PC-9 (cell line): ENCODE measurements around the gene TXNDC12. TPM values are rescaled to one million over a fixed set of nuclear protein-coding genes. Genes with fewer than 3 reads are reported as not detected.
A peak's percentile ranks its signal among the peaks of the same experiment; 100 is the strongest.

Experiments
- BruUV-seq: library from RNA; stranded (reverse); fragments of 400-500 nt; replicated peaks from 2 replicates; lab custom pipeline; 2021; lab: Mats Ljungman, UMichigan
- CTCF ChIA-PET: fragments of 300-600 bp; sonication (Branson Sonifier 250); formaldehyde crosslinking; loops from one replicate; lab custom pipeline; 2022; ENCODE audit warnings: antibody characterized with exemption; lab: Charles Lee
- POLR2A ChIA-PET: fragments of 300-600 bp; sonication (Branson Sonifier 250); formaldehyde crosslinking; loops from one replicate; lab custom pipeline; 2022; ENCODE audit warnings: antibody characterized with exemption; ENCODE audit not compliant: unreplicated experiment; lab: Charles Lee
- DNase-seq, 2 experiments: peaks; one replicate each; pipeline versions ENCODE4 v3.0.0 to v3.0.0-alpha.2; 2015 to 2022; ENCODE audit warnings: mixed read lengths in 1 of 2
- H2AFZ ChIP-seq: fragments of 200-600 bp; sonication (generic); 2 replicates; pipeline ENCODE4 v1.8.1; 2017; ENCODE audit warnings: antibody characterized with exemption
- H3F3A ChIP-seq: fragments of 200-600 bp; sonication (generic); 2 replicates; pipeline ENCODE4 v1.8.1; 2017; ENCODE audit warnings: antibody characterized with exemption, mild to moderate bottlenecking, low read depth; ENCODE audit not compliant: insufficient read depth
- H3K27ac ChIP-seq: fragments of 200-600 bp; sonication (generic); 2 replicates; pipeline ENCODE4 v1.6.1; 2016; ENCODE audit warnings: mixed run types
- H3K27me3 ChIP-seq: fragments of 200-600 bp; sonication (generic); 2 replicates; pipeline ENCODE4 v1.6.1; 2016; ENCODE audit warnings: low read depth, mixed run types; ENCODE audit not compliant: insufficient read depth
- H3K36me3 ChIP-seq: fragments of 200-600 bp; sonication (generic); 2 replicates; pipeline ENCODE4 v1.6.1; 2016; ENCODE audit warnings: low read depth, mixed run types
- H3K4me1 ChIP-seq: fragments of 200-600 bp; sonication (generic); replicated peaks from 2 replicates; pipeline ENCODE4 v1.6.1; 2016; ENCODE audit warnings: mixed run types; ENCODE audit not compliant: insufficient read depth
- H3K4me2 ChIP-seq: fragments of 200-600 bp; sonication (generic); 2 replicates; pipeline ENCODE4 v1.6.1; 2017; ENCODE audit warnings: mixed run types
- H3K4me3 ChIP-seq: fragments of 200-600 bp; sonication (generic); 2 replicates; pipeline ENCODE4 v1.6.1; 2016; ENCODE audit warnings: mixed run types
- H3K79me2 ChIP-seq: fragments of 200-600 bp; sonication (generic); 2 replicates; pipeline ENCODE4 v1.6.1; 2017; ENCODE audit warnings: low read depth, mixed run types
- H3K9me2 ChIP-seq: fragments of 200-600 bp; sonication (generic); 2 replicates; pipeline ENCODE4 v1.8.1; 2017; ENCODE audit warnings: mild to moderate bottlenecking; ENCODE audit not compliant: insufficient read depth
- H3K9me3 ChIP-seq: fragments of 200-600 bp; sonication (generic); 2 replicates; pipeline ENCODE4 v1.8.1; 2016; ENCODE audit warnings: low read depth; ENCODE audit not compliant: insufficient read depth
- H4K20me1 ChIP-seq: fragments of 200-600 bp; sonication (generic); 2 replicates; pipeline ENCODE4 v1.8.1; 2017; ENCODE audit not compliant: insufficient read depth
- CTCF ChIP-seq: fragments of 200-600 bp; sonication (generic); conservative IDR thresholded peaks from 2 replicates; pipeline ENCODE4 v1.6.1; 2017; ENCODE audit warnings: mixed run types, antibody characterized with exemption, mild to moderate bottlenecking, moderate library complexity
- EZH2 ChIP-seq: fragments of 200-600 bp; sonication (generic); IDR thresholded peaks from 2 replicates; pipeline ENCODE4 v1.8.0; 2017; ENCODE audit warnings: antibody characterized with exemption, low read depth
- intact Hi-C: fragments of 100-400 bp; cut with micrococcal nuclease; formaldehyde crosslinking; loops from one replicate; pipeline ENCODE4 v1.10.0; 2022; ENCODE audit not compliant: unreplicated experiment
- total RNA-seq: library from RNA; stranded (reverse); gene quantifications from 2 replicates; pipeline ENCODE4 v1.2.3, GENCODE V29; 2021

TXNDC12 gene
- total RNA-seq, 1 experiment from 2014 or later, result 61.3 TPM

DNA sequence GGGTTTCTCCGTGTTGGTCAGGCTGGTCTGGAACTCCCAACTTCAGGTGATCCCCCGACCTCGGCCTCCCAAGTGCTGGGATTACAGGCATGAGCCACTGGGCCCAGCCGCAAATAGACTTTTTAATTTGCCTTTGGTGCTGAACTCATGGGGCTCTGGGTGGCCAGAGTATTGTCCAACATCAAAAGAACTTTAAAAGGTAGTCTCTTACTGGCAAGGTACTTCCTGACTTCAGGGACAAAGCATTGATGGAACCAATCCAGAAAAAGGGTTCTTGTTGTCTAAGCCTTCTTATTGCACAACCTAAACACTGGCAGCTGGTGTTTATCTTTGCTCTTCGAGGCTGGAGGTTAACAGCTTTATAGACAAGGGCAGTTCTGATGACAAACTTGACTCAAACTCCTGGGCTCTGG, 17.6 kb downstream of the TXNDC12 start:
- DNase-seq, result peak in 1 of 2 experiments; percentile 57
- H2AFZ ChIP-seq, result no peak overlapping the region
- no peaks in the 10 kb centered on the region; the same call in 1 of the 2 replicates for H3K4me1 ChIP-seq
- BruUV-seq, result no TSS peak
- ChIA-PET POLR2A (interaction anchor here (0.6 kb wide), 1 partner anchor 555 kb away, joined by 4 read pairs; no protein-coding TSS in a partner anchor), CTCF (no interaction called here)
- H3K27me3 ChIP-seq, result no peaks in the 10 kb centered on the region
- peaks cover 1% of the 10 kb centered on the region; the same call in 1 of the 2 replicates for H4K20me1 ChIP-seq
- H3K4me2 ChIP-seq, result no peak overlapping the region
- H3K4me3 ChIP-seq, result no peak overlapping the region
- intact Hi-C loops, result no loop called here
- H3K27ac ChIP-seq, result no peak overlapping the region
- TF ChIP-seq EZH2 (no peak), CTCF (no peak)
- peaks cover 6% of the 10 kb centered on the region for H3F3A ChIP-seq
- H3K9me3 ChIP-seq, result no peaks in the 10 kb centered on the region
- H3K36me3 ChIP-seq, result 0 out of 2 replicates have a peak, but pooled peaks cover 5% of the 10 kb centered on the region
- H3K9me2 ChIP-seq, result no peaks in the 10 kb centered on the region
- H3K79me2 ChIP-seq, result peaks cover 10% of the 10 kb centered on the region

- Histone ChIP-seq H3K4me2 (peak overlapping the region; percentile 93), H3K27me3 (no peaks in the 10 kb centered on the region), H3K4me1 (peaks cover 11% of the 10 kb centered on the region), H3K27ac (peak overlapping the region; percentile 64), H3F3A (peaks cover 6% of the 10 kb centered on the region), H3K79me2 (peaks cover 32% of the 10 kb centered on the region), H3K9me3 (no peaks in the 10 kb centered on the region), H4K20me1 (peaks cover 22% of the 10 kb centered on the region), H3K4me3 (peak overlapping the region; percentile 68), H3K36me3 (no peaks in the 10 kb centered on the region), H3K9me2 (no peaks in the 10 kb centered on the region), H2AFZ (peak overlapping the region; percentile 86)
- ChIA-PET POLR2A (interaction anchor here (0.7 kb wide), 1 partner anchor 19 kb away, joined by 4 read pairs; no protein-coding TSS in a partner anchor), CTCF (interaction anchor here (1.1 kb wide), 1 partner anchor 335 kb away, joined by 3 read pairs; no protein-coding TSS in a partner anchor)
- TF ChIP-seq CTCF (no peak), EZH2 (no peak)
- no peak for DNase-seq
- BruUV-seq, result no TSS peak
- intact Hi-C loops, result no loop called here
Observed at GRCh38 chr1:52034050-52034384, 21.0 kb downstream of the TXNDC12 start.

GRCh38 chr1:52033190-52034049, 21.6 kb downstream of the TXNDC12 start, which contains the start of gene KTI12:
Gene KTI12 (minus strand): TSS chr1:52033810. CDS start chr1:52033761, 49 bp downstream.
- ChIA-PET POLR2A (interaction anchor here (0.7 kb wide), 2 partner anchors 18 to 125 kb away, joined by 4 read pairs; no protein-coding TSS in a partner anchor), CTCF (interaction anchor here (1.1 kb wide), 1 partner anchor 335 kb away, joined by 3 read pairs; no protein-coding TSS in a partner anchor)
- BruUV-seq, result TSS peak; percentile 71
- peak within 1 kb of the TSS; percentile 86 for H2AFZ ChIP-seq
- peak within 1 kb of the TSS; percentile 68 for H3K4me3 ChIP-seq
- no peak for TF ChIP-seq CTCF
- TF ChIP-seq EZH2, result no peak
- H3K79me2 ChIP-seq, result peaks cover 32% of the 10 kb centered on the region
- peak within 1 kb of the TSS; percentile 64 for H3K27ac ChIP-seq
- DNase-seq, result peak; percentile 70 to 77
- peak within 1 kb of the TSS; percentile 93 for H3K4me2 ChIP-seq
- no peaks in the 10 kb centered on the region for H3K27me3 ChIP-seq
- intact Hi-C loops, result loop anchor here (1.0 kb wide), 1 partner anchor 23 kb away; the partner anchor contains the start of gene BTF3L4
- H3K36me3 ChIP-seq, result no peaks in the 10 kb centered on the region
- no peaks in the 10 kb centered on the region for H3K9me2 ChIP-seq
- peaks cover 11% of the 10 kb centered on the region for H3K4me1 ChIP-seq
- peaks cover 22% of the 10 kb centered on the region for H4K20me1 ChIP-seq
- H3F3A ChIP-seq, result peaks cover 6% of the 10 kb centered on the region
- H3K9me3 ChIP-seq, result no peaks in the 10 kb centered on the region
